GM21447 (cell line): ENCODE data around the gene SLC10A4.
"Not testable (repeated sequence)": the region's sequence is repeated elsewhere in the genome, so short reads cannot be mapped to it uniquely, and the experiment has no call there.

Source experiments
- ATAC-seq: cut with Tn5 transposase; IDR thresholded peaks from one replicate; pipeline ENCODE4 v1.9.1; 2021; ENCODE audit not compliant: unreplicated experiment

Gene SLC10A4

GRCh38 chr4:48483006-48483776, at the start of gene SLC10A4:
TSS of gene SLC10A4 (plus strand) at chr4:48483343. CDS start at chr4:48483562, 219 bp downstream.
- ATAC-seq: no peak

- ATAC-seq: no peak
These were observed 46.8 kb upstream of the SLC10A4 start for GRCh38 chr4:48436318-48436717.

GRCh38 chr4:48439988-48440387, 43.2 kb upstream of the SLC10A4 start:
- no peak for ATAC-seq

- not testable (repeated sequence) for ATAC-seq
These were observed 42.2 kb upstream of the SLC10A4 start for GRCh38 chr4:48440914-48441313.

GRCh38 chr4:48445704-48446103, 37.4 kb upstream of the SLC10A4 start:
- no peak for ATAC-seq

GRCh38 chr4:48446642-48447041, 36.5 kb upstream of the SLC10A4 start:
- ATAC-seq: no peak

- no peak for ATAC-seq
These were observed 34.0 kb upstream of the SLC10A4 start for GRCh38 chr4:48449151-48449550.

GRCh38 chr4:48450740-48451139, 32.4 kb upstream of the SLC10A4 start:
- no peak for ATAC-seq

- ATAC-seq: not testable (repeated sequence)
These were observed 31.5 kb upstream of the SLC10A4 start for GRCh38 chr4:48451656-48452055.

- ATAC-seq: no peak
These were observed 28.6 kb upstream of the SLC10A4 start for GRCh38 chr4:48454591-48454990.

- no peak for ATAC-seq
These were observed 22.1 kb upstream of the SLC10A4 start for GRCh38 chr4:48461000-48461399.

GRCh38 chr4:48462363-48462762, 20.8 kb upstream of the SLC10A4 start:
- ATAC-seq: no peak

GRCh38 chr4:48467442-48467841, 15.7 kb upstream of the SLC10A4 start:
- no peak for ATAC-seq

- ATAC-seq: no peak
These were observed 15.3 kb upstream of the SLC10A4 start for GRCh38 chr4:48467891-48468290.

- ATAC-seq: no peak
These were observed 13.0 kb upstream of the SLC10A4 start for GRCh38 chr4:48470137-48470536.

GRCh38 chr4:48470570-48470969, 12.6 kb upstream of the SLC10A4 start:
- no peak for ATAC-seq

GRCh38 chr4:48472794-48473193, 10.3 kb upstream of the SLC10A4 start:
- no peak for ATAC-seq

GRCh38 chr4:48475770-48476169, 7.4 kb upstream of the SLC10A4 start:
- ATAC-seq: no peak

GRCh38 chr4:48478273-48478672, 4.9 kb upstream of the SLC10A4 start:
- ATAC-seq: no peak

- no peak for ATAC-seq
These were observed 1.6 kb upstream of the SLC10A4 start for GRCh38 chr4:48481581-48481980.

GRCh38 chr4:48483777-48484493, 792 bp downstream of the SLC10A4 start:
- no peak for ATAC-seq

GRCh38 chr4:48484494-48485168, 1.5 kb downstream of the SLC10A4 start:
- no peak for ATAC-seq
